NCI-H2196 (cell line): ENCODE results near the gene OTC.

ENCODE experiments used
- DNase-seq: peaks from one replicate; lab custom pipeline; 2025; ENCODE audit not compliant: unreplicated experiment; lab: John Stamatoyannopoulos, UW

OTC gene

DNA sequence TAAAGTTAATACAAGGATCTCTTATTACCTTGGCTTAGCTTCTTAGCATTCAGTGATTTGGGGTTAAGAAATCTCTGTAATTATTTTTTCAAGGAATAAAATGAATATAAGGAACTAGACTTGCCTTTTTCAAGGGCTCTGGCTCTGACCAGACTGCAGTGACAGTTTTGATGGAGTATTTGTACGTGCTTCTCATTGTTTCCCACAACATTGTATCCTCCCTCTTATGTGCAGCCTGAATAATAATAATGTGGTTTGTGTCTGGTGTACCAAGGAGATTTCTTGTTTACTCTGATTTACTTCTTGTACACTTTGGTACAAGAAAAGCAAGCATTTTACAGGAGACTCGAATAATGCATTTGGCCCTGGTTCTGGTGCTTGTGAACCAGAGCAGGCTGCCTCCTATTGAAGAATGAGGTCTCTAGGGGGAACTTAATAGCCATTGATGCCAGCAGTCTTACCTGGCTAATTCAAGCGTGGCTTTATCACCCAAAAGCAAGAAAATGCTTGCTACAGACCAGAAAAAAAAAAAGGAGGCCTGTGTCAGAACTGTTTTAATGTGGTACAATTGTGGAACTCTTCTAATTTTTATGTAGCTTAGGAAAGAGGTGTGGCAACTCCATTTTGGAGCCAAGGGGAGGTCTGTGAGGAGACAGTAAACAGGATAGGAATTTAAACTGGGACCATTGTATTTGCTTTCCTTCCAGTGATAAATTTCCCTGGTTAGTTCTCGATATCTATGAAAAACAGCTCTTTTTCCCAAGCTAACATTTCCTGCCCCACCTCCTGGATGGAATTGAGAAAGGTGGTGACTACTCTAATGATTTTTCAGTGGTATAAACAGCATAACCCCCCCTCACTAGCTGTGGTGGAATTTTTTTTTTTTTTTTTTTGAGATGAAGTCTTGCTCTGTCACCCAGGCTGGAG is 5.6 kb downstream of the OTC start:
- DNase-seq = no peak

- DNase-seq = no peak
These were observed 10.6 kb downstream of the OTC start for GRCh38 chrX:38363046-38363445.

GRCh38 chrX:38365954-38366353 is 13.6 kb downstream of the OTC start:
- no peak for DNase-seq

DNA sequence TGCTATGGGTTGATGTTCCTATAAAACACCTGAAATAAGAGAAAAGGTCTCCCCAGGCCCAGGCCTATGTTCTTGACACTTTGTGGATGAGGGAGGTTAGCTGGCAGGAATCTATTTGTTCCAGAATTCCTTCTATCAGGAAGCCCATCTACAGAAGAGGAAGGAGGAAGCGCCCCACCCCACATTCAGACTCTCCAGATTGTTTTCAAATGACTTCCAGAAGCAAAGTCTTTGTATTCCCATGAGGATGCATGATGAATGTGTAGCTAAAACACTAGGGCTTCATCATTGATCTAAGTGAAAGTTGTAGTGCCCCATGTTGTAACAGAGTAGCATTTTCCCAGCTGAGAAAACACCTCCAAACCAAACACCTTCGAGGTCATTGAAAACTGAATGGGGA is 16.4 kb downstream of the OTC start:
- no peak for DNase-seq

- DNase-seq = no peak
These were observed 19.2 kb downstream of the OTC start for GRCh38 chrX:38371641-38372040.

- DNase-seq = no peak
These were observed 22.0 kb downstream of the OTC start for GRCh38 chrX:38374431-38374830.

DNA sequence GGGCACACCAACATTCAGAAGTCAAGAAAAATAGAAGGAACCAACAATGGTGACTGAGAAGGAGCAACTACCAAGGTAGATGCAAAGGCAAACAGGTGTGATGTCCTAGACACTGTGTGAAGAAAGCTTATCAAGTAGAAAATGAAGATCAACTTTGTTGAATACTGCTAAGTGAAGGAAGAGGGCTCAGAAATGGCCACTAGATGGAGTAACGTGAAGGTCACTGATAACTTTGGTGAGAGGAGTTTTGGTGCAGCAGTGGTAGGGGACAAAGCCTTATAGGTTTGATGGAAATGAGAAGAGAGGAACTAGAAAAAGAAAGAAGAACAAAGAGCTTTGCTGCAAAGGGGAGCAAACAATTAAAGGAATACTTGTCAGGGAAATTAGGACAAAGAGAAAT is 23.5 kb downstream of the OTC start:
- DNase-seq = no peak

GRCh38 chrX:38376747-38377146 is 24.3 kb downstream of the OTC start:
- no peak for DNase-seq

DNA sequence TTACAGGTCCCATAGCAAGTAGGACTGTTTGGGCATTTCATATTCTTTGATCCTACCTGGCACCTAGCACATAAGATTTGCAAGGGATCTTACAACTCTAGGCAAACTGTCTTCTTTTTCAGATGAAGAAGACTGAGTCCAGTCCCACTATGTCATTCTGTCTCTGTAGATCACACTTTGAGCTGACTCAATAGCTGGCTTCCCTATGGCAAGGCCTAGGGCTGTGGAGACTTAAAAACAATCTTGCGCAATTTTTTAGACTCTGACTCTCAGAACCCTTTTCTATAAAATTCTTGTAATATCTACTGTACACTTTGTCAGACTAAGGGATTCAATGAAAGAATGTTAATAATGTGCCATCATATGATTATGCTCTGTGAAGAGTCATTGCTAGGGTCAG is 26.7 kb downstream of the OTC start:
- no peak for DNase-seq

- no peak for DNase-seq
These were observed 30.3 kb downstream of the OTC start for GRCh38 chrX:38382663-38383062.

DNA sequence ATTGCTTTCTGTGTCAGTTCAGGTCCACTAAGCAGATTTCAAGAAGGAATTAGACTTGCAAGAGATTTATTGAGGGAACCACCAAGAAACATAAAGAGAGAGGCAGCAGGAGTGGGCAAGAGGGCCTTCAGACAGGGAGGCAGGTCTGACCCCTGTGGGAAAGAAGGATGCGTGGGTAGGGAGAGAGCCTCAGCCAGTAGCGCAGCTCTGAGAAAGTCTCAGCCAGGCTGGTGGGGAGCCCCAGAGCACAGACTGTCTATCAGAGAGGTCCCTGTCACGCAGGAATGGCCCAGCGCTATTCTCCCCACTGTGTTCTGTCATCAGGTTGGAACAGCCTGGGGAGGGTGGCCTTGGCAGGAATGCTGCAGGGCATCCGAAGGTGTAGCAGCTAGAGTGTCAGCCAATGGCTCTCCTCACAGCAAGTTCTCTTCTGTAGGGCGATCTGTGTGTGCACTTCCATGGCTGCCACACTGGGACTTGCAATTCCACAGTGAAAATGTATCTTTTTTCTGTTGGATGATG is 48.0 kb downstream of the OTC start:
- DNase-seq = no peak

GRCh38 chrX:38402118-38402517 is 49.7 kb downstream of the OTC start:
- no peak for DNase-seq

- no peak for DNase-seq
These were observed 51.4 kb downstream of the OTC start for GRCh38 chrX:38403834-38404233.

DNA sequence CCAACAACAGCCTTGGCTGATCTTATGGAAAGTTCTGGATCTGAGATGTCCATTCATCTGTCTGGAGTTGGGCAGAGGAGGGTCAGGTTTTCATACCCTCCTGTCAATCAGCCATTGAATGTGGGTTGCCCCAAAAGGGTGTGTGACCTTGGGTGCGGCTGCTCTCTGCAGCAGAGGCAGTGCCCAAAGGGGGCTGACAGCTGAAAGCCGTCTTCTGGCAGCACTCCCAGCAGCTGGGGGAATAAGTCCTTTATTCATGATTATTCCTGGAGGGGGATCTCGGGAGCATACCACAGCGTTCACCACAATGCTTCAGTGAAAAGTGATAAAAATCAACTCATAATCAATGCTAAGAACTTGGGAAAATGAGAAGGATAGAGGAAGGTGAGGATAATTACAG is 54.7 kb downstream of the OTC start:
- DNase-seq = no peak

DNA sequence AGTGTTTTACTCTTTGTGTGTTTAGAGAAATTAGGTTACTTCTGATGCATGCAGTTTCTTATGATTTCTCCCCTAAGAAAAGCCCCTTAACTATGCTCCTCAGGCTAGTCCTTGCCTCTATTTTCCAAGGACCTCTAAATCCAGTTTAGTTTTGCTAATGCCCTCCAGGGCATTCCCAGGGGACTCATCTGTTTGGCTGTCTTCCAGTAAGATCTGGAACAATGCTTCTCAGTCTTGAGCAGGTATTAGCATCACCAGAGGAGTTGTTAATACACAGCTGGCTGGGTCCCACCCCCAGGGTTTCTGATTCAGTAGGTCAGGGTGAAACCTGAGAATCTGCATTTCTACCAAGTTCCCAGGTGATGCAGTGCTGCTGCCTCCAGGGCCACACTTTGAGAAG is 56.9 kb downstream of the OTC start:
- no peak for DNase-seq

- peak; percentile 0 for DNase-seq
These were observed 74.4 kb downstream of the OTC start for GRCh38 chrX:38426785-38427184.

- no peak for DNase-seq
These were observed 79.1 kb downstream of the OTC start for GRCh38 chrX:38431525-38431924.

DNA sequence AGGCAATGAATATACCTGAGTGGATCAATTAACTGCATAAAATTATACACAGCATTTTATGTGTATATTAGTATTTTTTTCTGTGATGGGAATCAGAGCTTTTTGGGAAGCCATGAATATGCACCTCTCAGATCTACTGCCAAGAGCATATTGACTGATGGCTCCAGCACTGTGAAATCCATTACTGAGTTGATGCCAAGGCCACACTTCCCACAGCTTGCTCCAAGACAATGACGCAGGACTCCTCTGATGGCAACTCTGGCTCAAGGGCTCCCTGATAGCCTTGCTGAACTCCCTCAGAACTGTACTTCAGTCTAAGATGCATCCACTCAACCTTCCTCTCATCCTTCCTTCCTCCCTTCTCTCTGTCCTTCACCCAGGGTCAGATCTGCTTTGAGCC is 82.7 kb downstream of the OTC start:
- no peak for DNase-seq

DNA sequence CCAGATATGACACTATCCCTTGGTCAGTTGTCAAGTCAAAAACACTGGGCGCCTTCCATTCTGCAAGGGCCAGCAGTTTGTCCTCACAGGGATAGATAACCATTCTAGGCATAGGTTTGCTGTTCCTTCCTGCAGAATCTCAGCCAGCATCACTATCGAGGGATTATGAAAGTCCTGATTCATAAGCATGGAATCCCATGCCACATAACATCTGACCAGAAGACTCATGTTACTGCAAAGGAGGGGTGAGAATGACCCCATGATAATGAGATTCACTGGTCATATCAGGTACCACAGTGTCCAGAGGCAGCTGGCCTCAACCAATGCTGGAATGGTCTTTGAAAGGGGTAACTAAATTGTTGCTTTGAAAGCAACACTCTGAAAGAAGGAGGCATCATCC is 84.7 kb downstream of the OTC start:
- no peak for DNase-seq

DNA sequence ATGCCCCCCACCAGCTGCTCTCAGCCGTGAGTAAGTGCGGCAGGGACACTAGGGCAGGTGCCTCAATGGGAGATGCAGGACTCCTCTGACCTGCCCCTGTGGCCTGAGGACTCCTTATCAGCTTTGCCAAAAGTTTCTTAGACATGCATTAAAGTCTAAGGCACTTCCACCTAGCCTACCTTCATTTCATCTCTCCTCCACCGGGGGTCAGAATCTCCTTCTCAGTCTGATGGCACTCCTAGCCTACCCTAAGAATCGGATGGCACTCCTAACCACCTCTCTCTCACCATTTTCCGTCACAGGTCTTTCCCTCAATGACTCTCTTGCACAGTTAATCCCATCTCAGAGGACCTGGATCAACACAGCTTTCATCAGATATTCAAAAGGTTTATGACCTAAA is 85.9 kb downstream of the OTC start:
- no peak for DNase-seq

GRCh38 chrX:38452603-38453002 is 100.2 kb downstream of the OTC start:
- no peak for DNase-seq

GRCh38 chrX:38458071-38458470 is 105.7 kb downstream of the OTC start:
- DNase-seq = no peak

DNA sequence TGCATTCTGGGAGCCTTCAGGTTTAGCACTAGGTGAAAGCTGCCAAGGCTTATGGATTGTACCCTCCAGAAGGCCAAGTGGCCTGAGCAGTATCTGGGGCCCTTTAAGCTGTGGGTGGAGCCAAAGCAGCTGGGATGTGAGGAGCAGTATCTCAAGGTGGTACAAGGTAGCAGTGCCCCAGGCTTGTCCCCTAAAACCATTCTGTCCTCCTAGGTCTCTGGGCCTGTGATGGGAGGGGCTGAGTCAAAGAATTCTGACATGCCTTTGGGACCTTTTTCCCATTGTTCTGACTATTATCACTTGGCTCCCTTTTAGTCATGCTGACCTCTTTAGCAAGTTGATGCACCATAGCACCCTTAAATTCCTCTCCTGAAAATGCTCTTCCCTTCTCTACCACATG is 109.9 kb downstream of the OTC start:
- no peak for DNase-seq
